Activated CD4-positive, alpha-beta memory T cell treated with anti-CD3 and anti-CD28 coated beads, Interleukin-2, amount 10 ng/mL, durations not matched to agents 7 days and 5 days (primary cell): ENCODE measurements around the gene PHLPP1. TPM values are rescaled to one million over a fixed set of nuclear protein-coding genes. Genes with fewer than 3 reads are reported as not detected.
"Not testable (repeated sequence)": the region's sequence is repeated elsewhere in the genome, so short reads cannot be mapped to it uniquely, and the experiment has no call there.

Source experiments
- CTCF ChIA-PET: fragments of 350-600 bp; sonication (Branson Sonifier 250); formaldehyde crosslinking; loops from one replicate; lab custom pipeline; 2021; ENCODE audit warnings: antibody characterized with exemption, inconsistent platforms; lab: Charles Lee
- POLR2A ChIA-PET: fragments of 350-600 bp; sonication (Branson Sonifier 250); formaldehyde crosslinking; loops from one replicate; lab custom pipeline; 2021; ENCODE audit warnings: antibody characterized with exemption; lab: Charles Lee
- DNase-seq: peaks from one replicate; pipeline ENCODE4 v3.0.0-alpha.2; 2020
- H3K27ac Mint-ChIP-seq: one replicate; pipeline ENCODE4 v1.8.0; 2021; ENCODE audit warnings: mild to moderate bottlenecking, mixed read lengths
- H3K27me3 Mint-ChIP-seq: one replicate; pipeline ENCODE4 v1.8.0; 2021; ENCODE audit warnings: mixed read lengths
- H3K36me3 Mint-ChIP-seq: one replicate; pipeline ENCODE4 v1.8.0; 2021; ENCODE audit warnings: low read depth, mixed read lengths
- H3K4me1 Mint-ChIP-seq: one replicate; pipeline ENCODE4 v1.8.0; 2021; ENCODE audit warnings: mixed read lengths
- H3K4me3 Mint-ChIP-seq: one replicate; pipeline ENCODE4 v1.8.0; 2021; ENCODE audit warnings: mild to moderate bottlenecking, mixed read lengths
- H3K9me3 Mint-ChIP-seq: one replicate; pipeline ENCODE4 v1.8.0; 2021; ENCODE audit warnings: mixed read lengths
- total RNA-seq, 2 experiments: library from RNA; stranded (reverse); gene quantifications; one replicate each; pipeline ENCODE4 v1.2.3, GENCODE V29; 2021

The PHLPP1 gene
- total RNA-seq, 2 experiments from 2014 or later, result 8.1 to 8.9 TPM

DNA sequence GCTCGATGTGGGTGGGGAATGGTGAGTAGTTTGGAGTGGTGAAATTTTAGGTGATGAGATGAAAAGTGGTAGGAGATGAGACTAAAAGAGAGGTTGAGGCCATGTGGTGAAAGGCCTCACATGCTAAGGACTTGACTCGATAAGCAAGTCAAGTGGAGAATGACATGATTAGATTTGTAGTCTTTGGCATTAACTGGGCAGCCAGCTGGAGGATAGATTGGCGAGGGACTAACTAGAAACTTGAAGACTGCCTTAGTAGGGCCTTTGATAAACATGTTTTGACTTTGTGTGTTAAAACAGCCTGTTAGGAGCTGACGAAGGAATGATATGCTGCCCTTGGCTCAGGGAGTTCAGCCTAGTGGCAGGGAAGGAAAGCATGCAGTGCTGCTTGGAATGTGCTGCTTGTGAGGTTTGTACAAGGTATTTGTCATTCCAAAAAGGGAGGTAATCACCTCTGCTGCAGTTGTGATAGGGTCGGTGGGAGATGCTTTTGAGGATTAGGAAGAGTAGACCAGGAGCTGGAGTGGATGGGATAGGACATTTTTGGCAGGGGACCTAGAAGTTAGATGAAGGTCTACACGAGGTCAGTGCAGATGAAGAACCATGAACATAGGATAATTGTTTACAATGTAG, 22.0 kb downstream of the PHLPP1 start:
- CTCF ChIA-PET, result no interaction called here
- no peaks in the 10 kb centered on the region for H3K27me3 Mint-ChIP-seq
- DNase-seq, result no peak

DNA sequence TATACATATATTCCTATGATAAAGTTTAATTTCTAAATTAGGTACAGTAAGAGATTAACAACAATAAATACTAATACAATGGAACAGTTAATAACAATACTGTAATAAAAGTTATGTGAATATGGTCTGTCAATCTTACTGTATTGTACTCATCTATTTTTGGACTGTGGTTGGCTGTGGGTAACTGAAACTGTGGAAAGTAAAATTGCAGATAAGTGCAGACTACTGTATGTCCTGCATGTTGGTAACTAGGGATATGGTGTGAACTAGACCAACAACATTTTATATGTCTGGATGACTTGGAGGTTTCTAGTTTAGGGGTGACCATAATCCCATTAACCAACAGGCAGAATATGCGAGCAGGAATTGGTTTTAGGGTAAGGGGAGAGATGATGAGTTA, 23.3 kb downstream of the PHLPP1 start:
- H3K4me3 Mint-ChIP-seq, result no peak overlapping the region
- POLR2A ChIA-PET, result no interaction called here
- peaks cover 5% of the 10 kb centered on the region for H3K4me1 Mint-ChIP-seq
- no peak for DNase-seq
- H3K36me3 Mint-ChIP-seq, result no peaks in the 10 kb centered on the region
- CTCF ChIA-PET, result no interaction called here
- no peaks in the 10 kb centered on the region for H3K9me3 Mint-ChIP-seq
- no peak overlapping the region for H3K27ac Mint-ChIP-seq
- H3K27me3 Mint-ChIP-seq, result no peaks in the 10 kb centered on the region

More for the DNA sequence above, 22.0 kb downstream of the PHLPP1 start:
- Mint-ChIP-seq H3K4me1 (peaks cover 5% of the 10 kb centered on the region), H3K4me3 (no peak overlapping the region), H3K27ac (no peak overlapping the region), H3K9me3 (peaks cover 3% of the 10 kb centered on the region), H3K36me3 (peaks cover 3% of the 10 kb centered on the region)
- POLR2A ChIA-PET, result no interaction called here

DNA sequence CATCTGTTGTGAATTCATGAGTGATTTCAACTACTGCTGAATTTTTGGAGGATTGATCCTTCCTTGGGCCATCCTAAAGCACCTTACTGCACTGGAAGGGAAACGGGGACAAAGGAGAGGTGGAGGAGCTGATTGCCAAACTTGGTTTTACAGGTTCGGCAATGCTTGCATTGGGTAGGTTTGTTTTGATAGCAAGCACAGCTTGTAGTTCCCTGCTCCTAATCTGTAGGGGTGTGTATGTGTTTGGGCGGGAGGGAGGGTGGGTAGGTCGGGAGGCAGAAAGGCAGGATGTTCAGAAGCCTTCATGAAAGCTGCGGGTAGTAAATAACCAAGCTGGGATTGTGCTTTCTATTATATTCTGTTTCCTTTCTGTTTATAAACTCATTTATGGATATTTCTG, 24.6 kb downstream of the PHLPP1 start:
- Mint-ChIP-seq H3K27me3 (no peaks in the 10 kb centered on the region), H3K9me3 (no peaks in the 10 kb centered on the region), H3K27ac (no peak overlapping the region), H3K4me1 (peaks cover 5% of the 10 kb centered on the region), H3K4me3 (no peak overlapping the region), H3K36me3 (no peaks in the 10 kb centered on the region)
- CTCF ChIA-PET, result interaction anchor here (0.6 kb wide), 1 partner anchor 95 kb away, joined by 3 read pairs; no protein-coding TSS in a partner anchor
- POLR2A ChIA-PET, result no interaction called here
- no peak for DNase-seq

DNA sequence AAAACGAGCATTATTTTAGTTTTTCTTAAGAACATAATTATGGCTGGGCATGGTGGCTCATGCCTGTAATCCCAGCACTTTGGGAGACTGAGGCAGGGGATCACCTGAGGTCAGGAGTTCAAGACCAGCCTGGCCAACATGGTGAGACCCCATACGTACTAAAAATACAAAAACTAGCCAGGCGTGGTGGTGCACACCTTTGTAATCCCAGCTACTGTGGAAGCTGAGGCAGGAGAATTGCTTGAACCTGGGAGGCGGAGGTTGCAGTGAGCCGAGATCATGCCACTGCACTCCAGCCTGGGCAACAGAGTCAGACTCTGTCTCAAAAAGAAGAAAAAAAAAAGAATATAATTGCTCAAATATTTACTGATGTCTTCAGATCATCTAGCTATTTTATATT, 25.3 kb downstream of the PHLPP1 start:
- H3K27me3 Mint-ChIP-seq, H3K27ac Mint-ChIP-seq, H3K4me1 Mint-ChIP-seq, DNase-seq, H3K4me3 Mint-ChIP-seq, POLR2A ChIA-PET, H3K36me3 Mint-ChIP-seq, H3K9me3 Mint-ChIP-seq: not testable (repeated sequence)
- CTCF ChIA-PET, result interaction anchor here (0.6 kb wide), 1 partner anchor 95 kb away, joined by 3 read pairs; no protein-coding TSS in a partner anchor

DNA sequence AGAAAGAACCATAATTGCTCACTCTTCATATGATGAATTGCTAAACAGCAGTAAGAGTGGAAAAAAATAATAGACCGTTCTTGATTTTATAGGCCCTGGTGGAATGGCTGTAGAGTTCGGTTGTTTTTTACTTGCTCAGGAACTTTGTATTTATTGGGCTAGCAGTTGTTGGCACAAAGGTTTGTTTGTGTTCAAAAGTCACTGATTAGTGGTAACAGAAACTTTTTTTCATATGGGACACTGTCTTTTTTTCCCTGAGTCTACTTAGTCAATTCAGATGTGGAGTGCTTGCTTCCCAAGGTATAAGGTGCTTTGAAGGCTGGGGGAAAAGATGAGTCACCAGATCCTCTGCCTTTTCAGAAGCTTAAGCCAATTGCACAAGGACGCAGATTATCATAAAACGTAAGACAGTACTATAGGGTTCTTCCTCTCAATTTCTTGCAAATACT, 25.8 kb downstream of the PHLPP1 start:
- Mint-ChIP-seq H3K27me3 (no peaks in the 10 kb centered on the region), H3K9me3 (no peaks in the 10 kb centered on the region), H3K4me3 (no peak overlapping the region), H3K36me3 (no peaks in the 10 kb centered on the region), H3K27ac (no peak overlapping the region), H3K4me1 (peaks cover 5% of the 10 kb centered on the region)
- POLR2A ChIA-PET, result interaction anchor here (0.6 kb wide), 1 partner anchor 216 kb away, joined by 3 read pairs; no protein-coding TSS in a partner anchor
- CTCF ChIA-PET, result no interaction called here
- DNase-seq, result no peak

DNA sequence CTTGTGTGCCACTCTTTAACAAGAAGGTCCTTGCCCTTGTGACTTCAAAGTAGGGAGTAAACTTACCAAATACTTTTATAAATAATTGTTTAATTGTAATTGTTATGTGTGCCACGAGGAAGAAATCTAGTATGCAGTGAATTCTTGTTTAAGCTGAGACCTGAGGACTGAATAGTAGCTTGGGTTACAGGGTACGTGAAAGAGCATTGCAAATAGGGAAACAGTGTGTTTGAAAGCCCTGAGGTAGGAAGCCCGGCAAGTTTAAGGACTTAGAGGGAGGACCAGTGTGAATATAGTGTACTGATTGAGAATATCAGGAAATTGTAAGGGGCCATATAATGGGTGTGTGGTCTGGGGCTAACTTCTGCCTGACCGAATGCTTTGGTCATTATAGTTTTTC, 26.2 kb downstream of the PHLPP1 start:
- Mint-ChIP-seq H3K4me1 (peaks cover 5% of the 10 kb centered on the region), H3K36me3 (no peaks in the 10 kb centered on the region), H3K27ac (no peak overlapping the region), H3K4me3 (no peak overlapping the region), H3K27me3 (no peaks in the 10 kb centered on the region), H3K9me3 (no peaks in the 10 kb centered on the region)
- DNase-seq, result no peak
- ChIA-PET CTCF (no interaction called here), POLR2A (interaction anchor here (0.6 kb wide), 1 partner anchor 216 kb away, joined by 3 read pairs; no protein-coding TSS in a partner anchor)

GRCh38 chr18:62744076-62744968, 29.0 kb downstream of the PHLPP1 start:
- CTCF ChIA-PET, result no interaction called here

DNA sequence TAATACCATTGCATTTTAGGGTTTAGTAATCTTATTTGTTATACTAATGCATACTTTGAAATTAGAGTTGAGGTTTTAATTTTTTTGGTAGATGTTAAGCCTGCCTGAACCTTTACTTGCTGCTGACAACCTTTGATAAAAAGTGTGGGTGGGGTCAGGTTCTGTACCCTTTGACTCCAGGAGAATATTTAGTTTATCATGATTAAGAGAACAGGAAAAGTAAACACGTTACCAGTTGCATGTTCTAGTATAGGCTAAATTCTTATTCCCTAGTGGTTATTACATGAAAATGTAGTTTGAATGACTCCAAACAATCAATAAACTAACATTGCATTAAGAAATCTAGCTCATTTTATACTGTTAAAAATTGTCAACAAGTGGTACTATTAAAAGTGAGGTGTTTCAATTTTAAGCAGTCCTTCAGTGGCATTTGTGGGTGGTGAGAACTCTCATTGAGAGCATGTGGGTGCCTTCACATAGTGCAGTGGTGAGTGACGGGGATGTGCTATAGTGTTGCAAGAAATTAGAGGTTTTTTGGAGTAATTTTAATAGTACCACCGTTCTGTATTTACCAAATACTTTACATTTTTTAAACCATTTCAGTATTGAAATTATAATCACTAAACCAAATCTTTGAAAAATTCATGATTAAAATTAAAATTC, 29.9 kb downstream of the PHLPP1 start:
- no peak for DNase-seq
- Mint-ChIP-seq H3K9me3 (no peaks in the 10 kb centered on the region), H3K27ac (no peak overlapping the region), H3K27me3 (no peaks in the 10 kb centered on the region), H3K4me1 (peaks cover 5% of the 10 kb centered on the region), H3K4me3 (no peak overlapping the region), H3K36me3 (peaks cover 3% of the 10 kb centered on the region)
- POLR2A ChIA-PET, result no interaction called here
- CTCF ChIA-PET, result no interaction called here

More at GRCh38 chr18:62744076-62744968, 29.0 kb downstream of the PHLPP1 start:
- Mint-ChIP-seq H3K4me1 (peaks cover 5% of the 10 kb centered on the region), H3K27ac (no peak overlapping the region), H3K27me3 (no peaks in the 10 kb centered on the region), H3K36me3 (peaks cover 3% of the 10 kb centered on the region), H3K9me3 (no peaks in the 10 kb centered on the region), H3K4me3 (no peak overlapping the region)
- DNase-seq, result no peak
- POLR2A ChIA-PET, result no interaction called here

DNA sequence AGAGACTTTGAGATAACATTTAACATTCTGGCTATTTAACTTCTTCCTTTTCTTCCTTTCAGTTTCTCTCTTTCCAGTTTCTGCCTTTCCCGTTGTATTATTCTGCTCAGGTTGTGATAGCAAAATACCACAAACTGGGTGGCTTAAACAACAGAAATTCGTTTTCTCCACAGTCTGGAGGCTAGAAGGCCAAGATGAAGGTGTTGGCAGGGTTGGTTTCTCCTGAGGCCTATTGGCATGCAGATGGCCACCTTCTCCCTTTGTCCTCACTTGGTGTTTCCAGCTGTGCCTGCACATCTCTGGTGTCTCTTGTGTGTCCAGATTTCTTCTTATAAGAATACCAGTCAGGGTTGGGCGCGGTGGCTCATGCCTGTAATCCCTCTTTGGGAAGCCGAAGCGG, 34.0 kb downstream of the PHLPP1 start:
- H3K27me3 Mint-ChIP-seq, result no peaks in the 10 kb centered on the region
- H3K9me3 Mint-ChIP-seq, result no peaks in the 10 kb centered on the region
- H3K4me1 Mint-ChIP-seq, result peaks cover 9% of the 10 kb centered on the region
- ChIA-PET POLR2A (no interaction called here), CTCF (no interaction called here)
- peaks cover 3% of the 10 kb centered on the region for H3K36me3 Mint-ChIP-seq
- no peak overlapping the region for H3K4me3 Mint-ChIP-seq
- H3K27ac Mint-ChIP-seq, result no peak overlapping the region
- DNase-seq, result no peak

- H3K4me3 Mint-ChIP-seq, result no peak overlapping the region
- no peak overlapping the region for H3K27ac Mint-ChIP-seq
- H3K27me3 Mint-ChIP-seq, result no peaks in the 10 kb centered on the region
- peaks cover 3% of the 10 kb centered on the region for H3K36me3 Mint-ChIP-seq
- no peaks in the 10 kb centered on the region for H3K9me3 Mint-ChIP-seq
- H3K4me1 Mint-ChIP-seq, result peaks cover 9% of the 10 kb centered on the region
- ChIA-PET POLR2A (interaction anchor here (1.2 kb wide), 1 partner anchor 23 kb away, joined by 4 read pairs; no protein-coding TSS in a partner anchor), CTCF (no interaction called here)
- DNase-seq, result no peak
These were observed 36.0 kb downstream of the PHLPP1 start for GRCh38 chr18:62751341-62751821.

GRCh38 chr18:62751977-62752376, 36.6 kb downstream of the PHLPP1 start:
- DNase-seq, result no peak
- POLR2A ChIA-PET, result no interaction called here
- Mint-ChIP-seq H3K36me3 (peaks cover 3% of the 10 kb centered on the region), H3K4me1 (peaks cover 9% of the 10 kb centered on the region), H3K4me3 (no peak overlapping the region), H3K27ac (no peak overlapping the region), H3K9me3 (no peaks in the 10 kb centered on the region), H3K27me3 (no peaks in the 10 kb centered on the region)
- CTCF ChIA-PET, result no interaction called here

DNA sequence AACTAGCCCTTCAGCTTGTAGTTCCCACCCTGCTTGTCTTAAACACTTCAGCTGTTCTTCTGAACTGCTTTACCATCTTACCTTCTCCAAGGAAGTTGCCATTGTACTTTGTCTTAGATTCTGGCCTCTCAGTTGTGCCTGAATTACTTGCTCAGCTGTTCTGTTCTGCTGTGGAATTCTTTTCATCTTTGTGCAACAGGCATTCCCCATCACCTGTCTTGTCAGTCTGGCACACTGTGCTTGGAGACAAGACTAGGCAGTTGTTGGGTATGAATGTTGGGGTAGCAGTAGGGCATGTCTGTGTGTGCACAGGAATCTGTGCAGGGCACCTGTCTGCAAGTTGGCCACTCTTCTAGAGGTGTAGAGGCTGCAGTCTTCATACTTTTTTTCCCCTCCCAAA, 38.7 kb downstream of the PHLPP1 start:
- H3K9me3 Mint-ChIP-seq, result no peaks in the 10 kb centered on the region

DNA sequence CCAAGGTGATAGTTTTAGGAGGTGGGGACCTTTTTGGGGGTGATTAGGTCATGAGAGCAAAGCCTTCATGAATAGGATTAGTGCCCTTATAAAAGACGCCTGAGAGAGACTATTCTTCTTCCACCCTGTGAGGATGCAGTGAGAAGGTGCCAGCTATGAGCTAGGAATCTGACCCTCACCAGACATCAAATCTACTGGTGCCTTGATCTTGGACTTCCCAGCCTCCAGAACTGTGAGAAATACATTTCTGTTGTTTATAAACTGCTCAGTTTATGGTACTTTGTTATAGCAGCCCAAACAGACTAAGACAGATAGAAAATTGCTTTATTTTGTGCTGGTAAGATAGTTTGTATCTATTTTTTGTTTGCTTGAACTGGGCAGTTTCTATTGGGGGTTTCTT, 40.1 kb downstream of the PHLPP1 start:
- no peak for DNase-seq
- ChIA-PET CTCF (no interaction called here), POLR2A (no interaction called here)
- Mint-ChIP-seq H3K27ac (no peak overlapping the region), H3K4me1 (peaks cover 9% of the 10 kb centered on the region), H3K36me3 (peaks cover 6% of the 10 kb centered on the region), H3K27me3 (no peaks in the 10 kb centered on the region), H3K9me3 (no peaks in the 10 kb centered on the region), H3K4me3 (no peak overlapping the region)

More for the DNA sequence above, 38.7 kb downstream of the PHLPP1 start:
- ChIA-PET CTCF (no interaction called here), POLR2A (no interaction called here)
- Mint-ChIP-seq H3K27me3 (no peaks in the 10 kb centered on the region), H3K36me3 (peaks cover 6% of the 10 kb centered on the region), H3K27ac (no peak overlapping the region), H3K4me3 (no peak overlapping the region), H3K4me1 (peaks cover 9% of the 10 kb centered on the region)
- no peak for DNase-seq
